Adipocyte (in vitro differentiated cells): ENCODE measurements around the gene RAB17.

Experiments
- DNase-seq: peaks from one replicate; pipeline ENCODE4 v3.0.0-alpha.2; 2015; ENCODE audit warnings: low read depth
- H3K27me3 ChIP-seq: replicated peaks from 2 replicates; pipeline ENCODE4 v1.7.0; 2013; ENCODE audit warnings: mild to moderate bottlenecking, low read length, moderate library complexity; ENCODE audit not compliant: control insufficient read depth, insufficient read depth
- H3K36me3 ChIP-seq: 2 replicates; pipeline ENCODE4 v1.7.0; 2013; ENCODE audit warnings: low read length, mild to moderate bottlenecking, moderate library complexity; ENCODE audit not compliant: control insufficient read depth, insufficient read depth, severe bottlenecking
- H3K4me1 ChIP-seq: 2 replicates; pipeline ENCODE4 v1.7.0; 2013; ENCODE audit warnings: mild to moderate bottlenecking, low read length, moderate library complexity; ENCODE audit not compliant: control insufficient read depth, insufficient read depth
- H3K4me3 ChIP-seq: 2 replicates; pipeline ENCODE4 v1.7.0; 2013; ENCODE audit warnings: mild to moderate bottlenecking, low read length, moderate library complexity
- H3K9ac ChIP-seq: 2 replicates; pipeline ENCODE4 v1.7.0; 2013; ENCODE audit warnings: mild to moderate bottlenecking, low read length, moderate library complexity
- H3K9me3 ChIP-seq: 2 replicates; pipeline ENCODE4 v1.7.0; 2013; ENCODE audit warnings: mild to moderate bottlenecking, low read length, moderate library complexity; ENCODE audit not compliant: control insufficient read depth

RAB17 gene

GRCh38 chr2:237630216-237631000 is 39.9 kb upstream of the RAB17 start:
- Histone ChIP-seq H3K36me3 (peaks cover 14% of the 10 kb centered on the region), H3K27me3 (no peaks in the 10 kb centered on the region), H3K4me1 (peaks cover 12% of the 10 kb centered on the region), H3K4me3 (no peak overlapping the region), H3K9me3 (peaks cover 9% of the 10 kb centered on the region), H3K9ac (no peak overlapping the region)
- no peak for DNase-seq

- H3K36me3 ChIP-seq, result peaks cover 14% of the 10 kb centered on the region
- H3K9ac ChIP-seq, result no peak overlapping the region
- peaks cover 5% of the 10 kb centered on the region for H3K9me3 ChIP-seq
- DNase-seq, result no peak
- no peaks in the 10 kb centered on the region for H3K27me3 ChIP-seq
- peaks cover 12% of the 10 kb centered on the region for H3K4me1 ChIP-seq
- no peak overlapping the region for H3K4me3 ChIP-seq
Measured at GRCh38 chr2:237629739-237630138, 39.2 kb upstream of the RAB17 start.

GRCh38 chr2:237629188-237629534 is 38.6 kb upstream of the RAB17 start:
- Histone ChIP-seq H3K36me3 (peaks cover 11% of the 10 kb centered on the region), H3K27me3 (no peaks in the 10 kb centered on the region), H3K4me3 (no peak overlapping the region), H3K9me3 (no peaks in the 10 kb centered on the region), H3K4me1 (peaks cover 12% of the 10 kb centered on the region), H3K9ac (no peak overlapping the region)
- no peak for DNase-seq

- Histone ChIP-seq H3K9me3 (no peaks in the 10 kb centered on the region), H3K4me3 (peak overlapping the region; percentile 83), H3K4me1 (peaks cover 12% of the 10 kb centered on the region), H3K36me3 (peaks cover 10% of the 10 kb centered on the region), H3K27me3 (no peaks in the 10 kb centered on the region), H3K9ac (peak overlapping the region; percentile 77)
- DNase-seq, result no peak
Measured at GRCh38 chr2:237628247-237629187, 38.0 kb upstream of the RAB17 start.

GRCh38 chr2:237627441-237628246 is 37.1 kb upstream of the RAB17 start, which contains the start of gene LRRFIP1:
Gene LRRFIP1, plus strand, starts transcription at chr2:237627587. Its CDS starts 58 bp downstream, at chr2:237627645.
- Histone ChIP-seq H3K4me1 (peaks cover 12% of the 10 kb centered on the region), H3K27me3 (no peaks in the 10 kb centered on the region), H3K9me3 (no peaks in the 10 kb centered on the region), H3K4me3 (peak within 1 kb of the TSS; percentile 83), H3K36me3 (peaks cover 10% of the 10 kb centered on the region), H3K9ac (peak within 1 kb of the TSS; percentile 77)
- peak; percentile 80 for DNase-seq

- Histone ChIP-seq H3K36me3 (peaks cover 6% of the 10 kb centered on the region), H3K27me3 (no peaks in the 10 kb centered on the region), H3K4me1 (peaks cover 12% of the 10 kb centered on the region), H3K4me3 (peak overlapping the region; percentile 77), H3K9me3 (no peaks in the 10 kb centered on the region), H3K9ac (peak overlapping the region; percentile 75)
- DNase-seq, result no peak
Measured at GRCh38 chr2:237626813-237627440, 36.4 kb upstream of the RAB17 start.

GRCh38 chr2:237625777-237626176 is 35.2 kb upstream of the RAB17 start:
- Histone ChIP-seq H3K27me3 (no peaks in the 10 kb centered on the region), H3K9ac (no peak overlapping the region), H3K4me1 (peaks cover 12% of the 10 kb centered on the region), H3K4me3 (no peak overlapping the region), H3K9me3 (no peaks in the 10 kb centered on the region), H3K36me3 (no peaks in the 10 kb centered on the region)
- DNase-seq, result no peak

- no peaks in the 10 kb centered on the region for H3K27me3 ChIP-seq
- no peaks in the 10 kb centered on the region for H3K9me3 ChIP-seq
- no peak overlapping the region for H3K4me3 ChIP-seq
- H3K4me1 ChIP-seq, result peaks cover 12% of the 10 kb centered on the region
- no peaks in the 10 kb centered on the region for H3K36me3 ChIP-seq
- no peak for DNase-seq
- no peak overlapping the region for H3K9ac ChIP-seq
Measured at GRCh38 chr2:237625216-237625705, 34.7 kb upstream of the RAB17 start.

GRCh38 chr2:237624565-237624964 is 34.0 kb upstream of the RAB17 start:
- DNase-seq, result no peak
- no peaks in the 10 kb centered on the region for H3K27me3 ChIP-seq

More at GRCh38 chr2:237624565-237624964, 34.0 kb upstream of the RAB17 start:
- Histone ChIP-seq H3K9ac (no peak overlapping the region), H3K4me1 (peaks cover 12% of the 10 kb centered on the region), H3K4me3 (no peak overlapping the region), H3K36me3 (no peaks in the 10 kb centered on the region), H3K9me3 (no peaks in the 10 kb centered on the region)
